ENCODE data around the gene CACNA2D1. TPM values are rescaled to one million over a fixed set of nuclear protein-coding genes. Genes with fewer than 3 reads are reported as not detected.

Gene CACNA2D1
- total RNA-seq, 1 experiment from 2014 or later = 9.8 TPM

- in situ Hi-C loops (cut with HindIII; ENCODE audit: low pct_unique_long_range_greater_than_20kb, low sequenced_read_pairs) = no loop called here
- no peaks in the 10 kb centered on the region for H3K36me3 ChIP-seq (ENCODE audit: control insufficient read depth, insufficient read depth, low read length)
- DNase-seq (ENCODE audit: low read depth, low spot score) (no peak), ATAC-seq (no peak)
- POLR2A ChIA-PET = no interaction called here
- H3K4me3 ChIP-seq (ENCODE audit: low read depth in 2 of 2, low read length in 2 of 2) = no peak overlapping the region
- H3K4me1 ChIP-seq (ENCODE audit: control insufficient read depth, insufficient read depth, low read length) = no peaks in the 10 kb centered on the region; the same call in 1 of the 2 replicates
- no peak overlapping the region for H3K27ac ChIP-seq (ENCODE audit: low read length)
- H3K9me3 ChIP-seq (ENCODE audit: control insufficient read depth, insufficient read depth, low read depth, low read length) = no peaks in the 10 kb centered on the region
- CTCF ChIA-PET = no interaction called here
- no peak for TF ChIP-seq SIN3A (IDR thresholded peaks at IDR 0.05; ENCODE audit: borderline replicate concordance, insufficient read depth, low read depth, low read length)
- no peak for TF ChIP-seq POLR2AphosphoS5 (IDR thresholded peaks at IDR 0.05; ENCODE audit: low read depth, low read length)
- no peak for TF ChIP-seq TCF7L2 (IDR thresholded peaks at IDR 0.05; ENCODE audit: low read depth, low read length)
- no peak for TF ChIP-seq REST (IDR thresholded peaks at IDR 0.05; ENCODE audit: insufficient read depth in 1 of 2, low read depth in 2 of 2, low read length in 1 of 2)
- no peak for TF ChIP-seq CTCF (IDR thresholded peaks at IDR 0.05)
- intact Hi-C loops (cut with micrococcal nuclease; ENCODE audit: unreplicated experiment) = no loop called here
- H3K27me3 ChIP-seq (ENCODE audit: control insufficient read depth, insufficient read depth, low read length) = no peaks in the 10 kb centered on the region
- no TSS peak for BruUV-seq (replicated peaks)
These were observed 95.3 kb downstream of the CACNA2D1 start for GRCh38 chr7:82348251-82348650.

GRCh38 chr7:82347808-82348207 is 95.8 kb downstream of the CACNA2D1 start:
- no peaks in the 10 kb centered on the region for H3K36me3 ChIP-seq (ENCODE audit: control insufficient read depth, insufficient read depth, low read length)
- TF ChIP-seq POLR2AphosphoS5 (IDR thresholded peaks at IDR 0.05; ENCODE audit: low read depth, low read length) (no peak), SIN3A (IDR thresholded peaks at IDR 0.05; ENCODE audit: borderline replicate concordance, insufficient read depth, low read depth, low read length) (no peak), REST (IDR thresholded peaks at IDR 0.05; ENCODE audit: insufficient read depth in 1 of 2, low read depth in 2 of 2, low read length in 1 of 2) (no peak), TCF7L2 (IDR thresholded peaks at IDR 0.05; ENCODE audit: low read depth, low read length) (no peak), CTCF (IDR thresholded peaks at IDR 0.05) (no peak)
- no TSS peak for BruUV-seq (replicated peaks)
- H3K27me3 ChIP-seq (ENCODE audit: control insufficient read depth, insufficient read depth, low read length) = no peaks in the 10 kb centered on the region
- no peak for ATAC-seq
- H3K4me1 ChIP-seq (ENCODE audit: control insufficient read depth, insufficient read depth, low read length) = no peaks in the 10 kb centered on the region; the same call in 1 of the 2 replicates
- H3K9me3 ChIP-seq (ENCODE audit: control insufficient read depth, insufficient read depth, low read depth, low read length) = no peaks in the 10 kb centered on the region
- DNase-seq (ENCODE audit: low read depth, low spot score) = no peak
- H3K27ac ChIP-seq (ENCODE audit: low read length) = no peak overlapping the region
- CTCF ChIA-PET = no interaction called here
- intact Hi-C loops (cut with micrococcal nuclease; ENCODE audit: unreplicated experiment) = no loop called here
- POLR2A ChIA-PET = no interaction called here
- in situ Hi-C loops (cut with HindIII; ENCODE audit: low pct_unique_long_range_greater_than_20kb, low sequenced_read_pairs) = no loop called here
- H3K4me3 ChIP-seq (ENCODE audit: low read depth in 2 of 2, low read length in 2 of 2) = no peak overlapping the region
